SK-N-SH (cell line): ENCODE measurements around the gene HOXC10. TPM values are rescaled to one million over a fixed set of nuclear protein-coding genes. Genes with fewer than 3 reads are reported as not detected.

Experiments used
- CTCF ChIA-PET: fragments of 300-600, 350-600 bp; formaldehyde crosslinking; extraction: SDS; loops from one replicate; lab custom pipeline; 2021; lab: Yijun Ruan, JAX
- POLR2A ChIA-PET: fragments of 350-600 bp; sonication (Branson Sonifier 250); formaldehyde crosslinking; extraction: SDS; loops from one replicate; lab custom pipeline; 2020; ENCODE audit warnings: antibody characterized with exemption, inconsistent platforms; lab: Yijun Ruan, JAX
- DNase-seq: peaks from one replicate; pipeline ENCODE4 v3.0.0; 2012
- H2AFZ ChIP-seq: fragments of 200-600 bp; sonication (generic); 2 replicates; pipeline ENCODE4 v1.8.1; 2016; ENCODE audit warnings: antibody characterized with exemption, mild to moderate bottlenecking, low read depth
- H3F3A ChIP-seq: fragments of 200-600 bp; sonication (generic); replicated peaks from 2 replicates; pipeline ENCODE3; 2016; ENCODE audit warnings: antibody characterized with exemption, mild to moderate bottlenecking; ENCODE audit not compliant: insufficient read depth
- H3K27ac ChIP-seq, 2 experiments: fragments of 200-500 bp in 1 of 2; fragments of 200-600 bp in 1 of 2; sonication (Bioruptor generic) in 1 of 2; sonication (generic), shearing (Covaris generic) in 1 of 2; 2 replicates each; pipeline versions ENCODE4 v1.5.1 to v1.6.1; 2014 to 2016; ENCODE audit warnings: low read depth in 2 of 2, inconsistent platforms in 1 of 2, low read length in 1 of 2, mild to moderate bottlenecking in 1 of 2, mixed read lengths in 1 of 2
- H3K27me3 ChIP-seq: fragments of 200-600 bp; sonication (generic), shearing (Covaris generic); 2 replicates; pipeline ENCODE4 v1.6.1; 2016; ENCODE audit warnings: mixed run types; ENCODE audit not compliant: insufficient read depth
- H3K36me3 ChIP-seq, 2 experiments: fragments of 200-500 bp in 1 of 2; fragments of 200-600 bp in 1 of 2; sonication (Bioruptor generic) in 1 of 2; sonication (generic) in 1 of 2; replicated peaks in 1 of 2; 2 replicates each; pipeline versions ENCODE3 to v1.5.1; 2014 to 2016; ENCODE audit warnings: low read length in 1 of 2, mild to moderate bottlenecking in 1 of 2; ENCODE audit not compliant: insufficient read depth in 2 of 2, control insufficient read depth in 1 of 2
- H3K4me1 ChIP-seq, 2 experiments: fragments of 200-500 bp in 1 of 2; fragments of 200-600 bp in 1 of 2; sonication (Bioruptor generic) in 1 of 2; sonication (generic), shearing (Covaris generic) in 1 of 2; 2 replicates each; pipeline versions ENCODE4 v1.5.1 to v1.6.1; 2014 to 2016; ENCODE audit warnings: low read depth in 1 of 2, low read length in 1 of 2, mixed run types in 1 of 2; ENCODE audit not compliant: insufficient read depth in 2 of 2, control insufficient read depth in 1 of 2
- H3K4me2 ChIP-seq: fragments of 200-600 bp; sonication (generic), shearing (Covaris generic); 2 replicates; pipeline ENCODE4 v1.6.1; 2017; ENCODE audit warnings: mixed run types
- H3K4me3 ChIP-seq, 2 experiments: fragments of 200-500 bp in 1 of 2; fragments of 200-600 bp in 1 of 2; sonication (Bioruptor generic) in 1 of 2; sonication (generic), shearing (Covaris generic) in 1 of 2; 2 replicates each; pipeline versions ENCODE4 v1.5.1 to v1.8.1; 2014 to 2016; ENCODE audit warnings: low read depth in 2 of 2, inconsistent platforms in 1 of 2, low read length in 1 of 2, mild to moderate bottlenecking in 1 of 2, mixed read lengths in 1 of 2, moderate library complexity in 1 of 2
- H3K79me2 ChIP-seq: fragments of 200-600 bp; sonication (generic); 2 replicates; pipeline ENCODE4 v1.8.1; 2017; ENCODE audit warnings: mild to moderate bottlenecking; ENCODE audit not compliant: insufficient read depth
- H3K9ac ChIP-seq: fragments of 200-600 bp; sonication (generic); 2 replicates; pipeline ENCODE4 v1.6.1; 2017; ENCODE audit warnings: mixed run types
- H3K9me2 ChIP-seq: fragments of 200-600 bp; sonication (generic); 2 replicates; pipeline ENCODE4 v1.6.1; 2017; ENCODE audit warnings: mixed run types
- H3K9me3 ChIP-seq: fragments of 200-600 bp; sonication (generic); 2 replicates; pipeline ENCODE4 v1.6.1; 2017; ENCODE audit warnings: mixed run types, mild to moderate bottlenecking, moderate library complexity
- H4K20me1 ChIP-seq: fragments of 200-600 bp; sonication (generic); 2 replicates; pipeline ENCODE4 v1.6.1; 2017; ENCODE audit warnings: mild to moderate bottlenecking, mixed run types; ENCODE audit not compliant: insufficient read depth
- CHD2 ChIP-seq: fragments of 150-350 bp; IDR thresholded peaks from 2 replicates; pipeline ENCODE4 v1.6.1; 2018; ENCODE audit warnings: low read length; ENCODE audit not compliant: partially characterized antibody
- ELF1 ChIP-seq: IDR thresholded peaks from 2 replicates; pipeline ENCODE4 v1.4.0; 2012
- FOSL2 ChIP-seq: IDR thresholded peaks from 2 replicates; pipeline ENCODE4 v1.4.0; 2012; ENCODE audit warnings: low read depth, mild to moderate bottlenecking, moderate library complexity, borderline replicate concordance
- FOXM1 ChIP-seq: IDR thresholded peaks from 2 replicates; pipeline ENCODE4 v1.4.0; 2012; ENCODE audit warnings: low read depth, mild to moderate bottlenecking
- JUND ChIP-seq: IDR thresholded peaks from 2 replicates; pipeline ENCODE4 v1.4.0; 2012
- NFIC ChIP-seq: IDR thresholded peaks from 2 replicates; pipeline ENCODE4 v1.4.0; 2012; ENCODE audit warnings: borderline replicate concordance
- POLR2AphosphoS5 ChIP-seq: IDR thresholded peaks from 2 replicates; pipeline ENCODE4 v1.6.1; 2012; ENCODE audit warnings: low read depth, low read length
- RAD21 ChIP-seq: IDR thresholded peaks from 2 replicates; pipeline ENCODE4 v1.6.1; 2012; ENCODE audit warnings: mild to moderate bottlenecking, low read length
- RCOR1 ChIP-seq: fragments of 150-350 bp; IDR thresholded peaks from 2 replicates; pipeline ENCODE4 v1.6.1; 2017; ENCODE audit warnings: antibody characterized with exemption, low read length
- RFX5 ChIP-seq: IDR thresholded peaks from 2 replicates; pipeline ENCODE4 v1.6.1; 2012; ENCODE audit warnings: mild to moderate bottlenecking, improper control_type of control experiment, low read length
- YY1 ChIP-seq: IDR thresholded peaks from 2 replicates; pipeline ENCODE4 v1.4.0; 2012; ENCODE audit warnings: low read depth, mild to moderate bottlenecking
- WGBS: methylation state at CpG from one replicate; pipeline ENCODE4 v1.1.6; 2017; ENCODE audit warnings: low lambda C conversion rate; 5-methylcytosine and 5-hydroxymethylcytosine counted together
- polyA plus RNA-seq, 3 experiments: library from polyadenylated mRNA; depleted of rRNA; stranded (reverse); fragments of >200 nt; gene quantifications; 2 replicates each; pipeline ENCODE4 v1.2.3, GENCODE V29; 2012
- TF ChIP-seq, protein P1 (sequence below): IDR thresholded peaks from 2 replicates; pipeline ENCODE4; 2012
- TF ChIP-seq, protein P2 (sequence below): fragments of 150-350 bp; IDR thresholded peaks from 2 replicates; pipeline ENCODE4 v1.6.1; 2016; ENCODE audit warnings: mild to moderate bottlenecking, low read depth, low read length
- TF ChIP-seq, protein P3 (sequence below): fragments of 150-350 bp; IDR thresholded peaks from 2 replicates; pipeline ENCODE4 v1.6.1; 2017; ENCODE audit warnings: antibody characterized with exemption, low read length, low read depth, borderline replicate concordance
- TF ChIP-seq, protein P4 (sequence below): IDR thresholded peaks from 2 replicates; pipeline ENCODE4 v1.6.1; 2012; ENCODE audit warnings: mild to moderate bottlenecking, low read depth, low read length, moderate library complexity

HOXC10 gene
- polyA plus RNA-seq, 1 of the 3 experiments (the other 2 are of a cell fraction), result 0.03 TPM

DNA sequence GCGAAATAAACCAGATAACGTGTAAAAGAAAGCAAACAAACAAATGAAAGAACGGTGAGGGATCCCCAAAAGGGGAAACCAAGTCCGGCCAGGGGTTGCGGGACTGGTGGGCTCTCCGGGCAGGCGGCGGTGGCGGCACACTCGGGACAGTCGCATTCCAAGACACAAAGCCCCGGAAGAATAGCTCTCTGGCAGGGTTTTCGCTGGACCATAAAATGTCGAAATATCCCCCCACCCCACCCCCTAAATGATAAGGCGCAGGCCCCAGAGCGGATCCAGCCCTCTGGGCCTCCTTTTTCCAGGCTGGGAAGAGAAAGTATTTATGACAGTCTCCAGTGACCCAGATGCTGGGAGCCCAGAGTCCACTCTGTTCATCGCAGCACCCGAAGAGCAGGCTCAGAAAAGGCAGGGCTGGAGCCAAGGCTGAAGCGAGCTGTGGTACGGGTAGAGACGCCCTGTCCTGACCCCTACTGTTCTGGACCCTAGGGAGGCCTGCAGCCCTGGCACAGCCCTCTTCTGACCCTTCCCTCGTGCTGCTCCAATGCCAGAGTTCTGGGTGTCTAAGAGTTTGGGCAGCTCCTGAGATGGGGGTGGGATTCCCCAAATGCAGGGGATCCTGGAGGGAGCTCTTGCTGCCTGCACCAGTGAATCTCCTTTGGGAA is 21.7 kb downstream of the HOXC10 start:
- Histone ChIP-seq H3K79me2 (no peaks in the 10 kb centered on the region), H3K4me3 (no peak overlapping the region), H3F3A (no peaks in the 10 kb centered on the region), H3K4me2 (no peak overlapping the region), H3K27ac (no peak overlapping the region), H3K4me1 (peaks cover 0 to 20% of the 10 kb centered on the region in 2 experiments; a peak in 1 of 4 replicates), H3K9me2 (no peaks in the 10 kb centered on the region), H3K9me3 (no peaks in the 10 kb centered on the region), H3K27me3 (no peaks in the 10 kb centered on the region), H2AFZ (peak overlapping the region; percentile 68; the same call in 1 of the 2 replicates), H3K9ac (no peak overlapping the region), H3K36me3 (no peaks in the 10 kb centered on the region), H4K20me1 (no peaks in the 10 kb centered on the region)
- TF ChIP-seq, protein P1, sequence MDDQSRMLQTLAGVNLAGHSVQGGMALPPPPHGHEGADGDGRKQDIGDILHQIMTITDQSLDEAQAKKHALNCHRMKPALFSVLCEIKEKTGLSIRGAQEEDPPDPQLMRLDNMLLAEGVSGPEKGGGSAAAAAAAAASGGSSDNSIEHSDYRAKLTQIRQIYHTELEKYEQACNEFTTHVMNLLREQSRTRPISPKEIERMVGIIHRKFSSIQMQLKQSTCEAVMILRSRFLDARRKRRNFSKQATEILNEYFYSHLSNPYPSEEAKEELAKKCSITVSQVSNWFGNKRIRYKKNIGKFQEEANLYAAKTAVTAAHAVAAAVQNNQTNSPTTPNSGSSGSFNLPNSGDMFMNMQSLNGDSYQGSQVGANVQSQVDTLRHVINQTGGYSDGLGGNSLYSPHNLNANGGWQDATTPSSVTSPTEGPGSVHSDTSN, result no peak
- TF ChIP-seq CHD2, result no peak
- no peak for TF ChIP-seq FOXM1
- no peak for TF ChIP-seq YY1
- TF ChIP-seq, protein P2, sequence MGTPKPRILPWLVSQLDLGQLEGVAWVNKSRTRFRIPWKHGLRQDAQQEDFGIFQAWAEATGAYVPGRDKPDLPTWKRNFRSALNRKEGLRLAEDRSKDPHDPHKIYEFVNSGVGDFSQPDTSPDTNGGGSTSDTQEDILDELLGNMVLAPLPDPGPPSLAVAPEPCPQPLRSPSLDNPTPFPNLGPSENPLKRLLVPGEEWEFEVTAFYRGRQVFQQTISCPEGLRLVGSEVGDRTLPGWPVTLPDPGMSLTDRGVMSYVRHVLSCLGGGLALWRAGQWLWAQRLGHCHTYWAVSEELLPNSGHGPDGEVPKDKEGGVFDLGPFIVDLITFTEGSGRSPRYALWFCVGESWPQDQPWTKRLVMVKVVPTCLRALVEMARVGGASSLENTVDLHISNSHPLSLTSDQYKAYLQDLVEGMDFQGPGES, result no peak
- no peak for TF ChIP-seq RFX5
- no peak for TF ChIP-seq POLR2AphosphoS5
- no peak for TF ChIP-seq FOSL2
- no peak for TF ChIP-seq NFIC
- no peak for TF ChIP-seq JUND
- no peak for TF ChIP-seq RCOR1
- no peak for TF ChIP-seq ELF1
- TF ChIP-seq, protein P3, sequence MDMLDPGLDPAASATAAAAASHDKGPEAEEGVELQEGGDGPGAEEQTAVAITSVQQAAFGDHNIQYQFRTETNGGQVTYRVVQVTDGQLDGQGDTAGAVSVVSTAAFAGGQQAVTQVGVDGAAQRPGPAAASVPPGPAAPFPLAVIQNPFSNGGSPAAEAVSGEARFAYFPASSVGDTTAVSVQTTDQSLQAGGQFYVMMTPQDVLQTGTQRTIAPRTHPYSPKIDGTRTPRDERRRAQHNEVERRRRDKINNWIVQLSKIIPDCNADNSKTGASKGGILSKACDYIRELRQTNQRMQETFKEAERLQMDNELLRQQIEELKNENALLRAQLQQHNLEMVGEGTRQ, result no peak
- TF ChIP-seq RAD21, result no peak
- TF ChIP-seq, protein P4, sequence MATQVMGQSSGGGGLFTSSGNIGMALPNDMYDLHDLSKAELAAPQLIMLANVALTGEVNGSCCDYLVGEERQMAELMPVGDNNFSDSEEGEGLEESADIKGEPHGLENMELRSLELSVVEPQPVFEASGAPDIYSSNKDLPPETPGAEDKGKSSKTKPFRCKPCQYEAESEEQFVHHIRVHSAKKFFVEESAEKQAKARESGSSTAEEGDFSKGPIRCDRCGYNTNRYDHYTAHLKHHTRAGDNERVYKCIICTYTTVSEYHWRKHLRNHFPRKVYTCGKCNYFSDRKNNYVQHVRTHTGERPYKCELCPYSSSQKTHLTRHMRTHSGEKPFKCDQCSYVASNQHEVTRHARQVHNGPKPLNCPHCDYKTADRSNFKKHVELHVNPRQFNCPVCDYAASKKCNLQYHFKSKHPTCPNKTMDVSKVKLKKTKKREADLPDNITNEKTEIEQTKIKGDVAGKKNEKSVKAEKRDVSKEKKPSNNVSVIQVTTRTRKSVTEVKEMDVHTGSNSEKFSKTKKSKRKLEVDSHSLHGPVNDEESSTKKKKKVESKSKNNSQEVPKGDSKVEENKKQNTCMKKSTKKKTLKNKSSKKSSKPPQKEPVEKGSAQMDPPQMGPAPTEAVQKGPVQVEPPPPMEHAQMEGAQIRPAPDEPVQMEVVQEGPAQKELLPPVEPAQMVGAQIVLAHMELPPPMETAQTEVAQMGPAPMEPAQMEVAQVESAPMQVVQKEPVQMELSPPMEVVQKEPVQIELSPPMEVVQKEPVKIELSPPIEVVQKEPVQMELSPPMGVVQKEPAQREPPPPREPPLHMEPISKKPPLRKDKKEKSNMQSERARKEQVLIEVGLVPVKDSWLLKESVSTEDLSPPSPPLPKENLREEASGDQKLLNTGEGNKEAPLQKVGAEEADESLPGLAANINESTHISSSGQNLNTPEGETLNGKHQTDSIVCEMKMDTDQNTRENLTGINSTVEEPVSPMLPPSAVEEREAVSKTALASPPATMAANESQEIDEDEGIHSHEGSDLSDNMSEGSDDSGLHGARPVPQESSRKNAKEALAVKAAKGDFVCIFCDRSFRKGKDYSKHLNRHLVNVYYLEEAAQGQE, result no peak
- ChIA-PET POLR2A (no interaction called here), CTCF (interaction anchor here (0.6 to 24.5 kb wide), 25 partner anchors 8 to 407 kb away, joined by 3 to 568 read pairs (median 5); partner anchors contain the start of genes HOXC10, HOXC4, HOXC5 and HOXC6)
- no peak for DNase-seq
- 86% methylated on average over 19 of the region's 22 CpGs for WGBS
